Esophagus squamous epithelium (tissue), 5 donors: Measurements from ENCODE around the gene CEND1. TPM values are rescaled to one million over a fixed set of nuclear protein-coding genes. Genes with fewer than 3 reads are reported as not detected.

Source experiments
- DNase-seq: peaks from one replicate; lab custom pipeline; 2025; lab: John Stamatoyannopoulos, UW
- H3K27ac ChIP-seq, 4 donors: fragments of 200-600 bp; sonication (generic); one replicate each; pipeline ENCODE4 v1.5.1; 2016 to 2019; ENCODE audit warnings: mild to moderate bottlenecking in 1 of 4
- H3K27me3 ChIP-seq, 4 donors: fragments of 200-600 bp; sonication (generic); 1 replicate in 3 of 4; 2 replicates in 1 of 4; pipeline versions ENCODE4 v1.5.1 to v1.6.0; 2017 to 2021; ENCODE audit warnings: antibody characterized with exemption in 1 of 4
- H3K36me3 ChIP-seq, 3 donors: fragments of 200-600 bp; sonication (generic); one replicate each; pipeline ENCODE4 v1.5.1; 2016 to 2019
- H3K4me1 ChIP-seq, 3 donors: fragments of 200-600 bp; sonication (generic); one replicate each; pipeline ENCODE4 v1.5.1; 2017 to 2019
- H3K4me3 ChIP-seq, 4 donors: fragments of 200-600 bp; sonication (generic); 1 replicate in 3 of 4; 2 replicates in 1 of 4; pipeline ENCODE4 v1.5.1; 2016 to 2019; ENCODE audit warnings: mild to moderate bottlenecking in 2 of 4, moderate library complexity in 1 of 4
- H3K9me3 ChIP-seq, 3 donors: fragments of 200-600 bp; sonication (generic); one replicate each; pipeline ENCODE4 v1.5.1; 2016 to 2019
- POLR2A ChIP-seq, 4 donors: fragments of 450-650 bp; IDR thresholded peaks; one replicate each; pipeline ENCODE4 v1.6.1; 2017; ENCODE audit warnings: antibody characterized with exemption in 4 of 4, mild to moderate bottlenecking in 4 of 4, moderate library complexity in 3 of 4
- whole genome bisulfite sequencing, 2 donors: methylation state at CpG; one replicate each; pipeline ENCODE4 v1.1.5; 2018; 5-methylcytosine and 5-hydroxymethylcytosine counted together
- intact Hi-C: fragments of 100-400 bp; cut with DNase I; formaldehyde crosslinking; loops from one replicate; pipeline ENCODE4 v1.15.0; 2022
- total RNA-seq, 4 donors: library from RNA; depleted of rRNA; stranded (reverse); fragments of >200 nt; gene quantifications; one replicate each; pipeline ENCODE4 v1.1.0, GENCODE V29; 2016
- TF ChIP-seq, protein P1 (sequence below), 6 experiments: fragments of 450-650 bp in 4 of 6; fragments of 200-600 bp in 2 of 6; sonication (generic) in 2 of 6; IDR thresholded peaks; one replicate each; pipeline ENCODE4 v1.5.1; 2016 to 2019; ENCODE audit warnings: antibody characterized with exemption in 6 of 6, mild to moderate bottlenecking in 4 of 6, moderate library complexity in 4 of 6
- donor health status: DM: yes; HTN: yes; CAD: no.

CEND1 gene
- total RNA-seq, 4 donors from 2014 or later = 0.15 TPM; not detected in 3

DNA sequence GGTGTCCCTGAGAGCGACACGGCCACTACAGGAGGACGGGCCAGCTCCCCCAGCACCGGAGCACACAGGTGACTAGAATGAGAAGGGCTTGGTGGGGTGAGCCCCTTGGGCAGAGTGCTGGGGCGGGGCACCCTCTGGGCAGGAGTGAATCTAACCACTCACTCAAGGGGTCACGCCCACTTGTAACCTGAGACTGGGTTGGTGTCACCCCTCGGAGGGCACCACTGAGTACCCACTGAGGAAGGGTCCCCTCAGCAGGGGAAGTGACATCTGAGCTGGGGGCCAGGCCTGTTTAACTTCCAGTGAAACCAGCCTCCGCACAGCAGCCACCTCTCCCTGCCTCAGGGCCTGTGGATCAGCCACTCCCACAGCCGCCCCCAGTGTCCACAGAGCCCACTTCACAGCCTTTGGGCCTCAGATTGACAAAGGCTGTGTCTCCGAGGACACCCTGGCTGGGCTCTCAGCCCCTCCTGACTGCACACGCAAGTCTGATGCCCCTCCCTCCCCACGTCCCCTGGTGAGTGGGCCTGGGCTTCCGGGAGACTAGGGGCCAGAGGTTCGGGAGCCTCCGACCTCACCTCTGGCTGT lies 18.2 kb downstream of the CEND1 start:
- H3K27ac ChIP-seq = no peak overlapping the region
- H3K4me3 ChIP-seq = no peak overlapping the region
- 43 to 100% methylated on average over 1 to 2 of the region's 15 CpGs for WGBS, 2 donors
- intact Hi-C loops = no loop called here
- no peaks in the 10 kb centered on the region for H3K27me3 ChIP-seq
- DNase-seq = no peak
- peaks cover 9 to 82% (median 27%) of the 10 kb centered on the region in 3 donors for H3K36me3 ChIP-seq
- no peaks in the 10 kb centered on the region for H3K9me3 ChIP-seq
- H3K4me1 ChIP-seq = peaks cover 17 to 48% (median 18%) of the 10 kb centered on the region in 3 donors
- no peak for TF ChIP-seq POLR2A (IDR thresholded peaks at IDR 0.05)
- TF ChIP-seq, protein P1, sequence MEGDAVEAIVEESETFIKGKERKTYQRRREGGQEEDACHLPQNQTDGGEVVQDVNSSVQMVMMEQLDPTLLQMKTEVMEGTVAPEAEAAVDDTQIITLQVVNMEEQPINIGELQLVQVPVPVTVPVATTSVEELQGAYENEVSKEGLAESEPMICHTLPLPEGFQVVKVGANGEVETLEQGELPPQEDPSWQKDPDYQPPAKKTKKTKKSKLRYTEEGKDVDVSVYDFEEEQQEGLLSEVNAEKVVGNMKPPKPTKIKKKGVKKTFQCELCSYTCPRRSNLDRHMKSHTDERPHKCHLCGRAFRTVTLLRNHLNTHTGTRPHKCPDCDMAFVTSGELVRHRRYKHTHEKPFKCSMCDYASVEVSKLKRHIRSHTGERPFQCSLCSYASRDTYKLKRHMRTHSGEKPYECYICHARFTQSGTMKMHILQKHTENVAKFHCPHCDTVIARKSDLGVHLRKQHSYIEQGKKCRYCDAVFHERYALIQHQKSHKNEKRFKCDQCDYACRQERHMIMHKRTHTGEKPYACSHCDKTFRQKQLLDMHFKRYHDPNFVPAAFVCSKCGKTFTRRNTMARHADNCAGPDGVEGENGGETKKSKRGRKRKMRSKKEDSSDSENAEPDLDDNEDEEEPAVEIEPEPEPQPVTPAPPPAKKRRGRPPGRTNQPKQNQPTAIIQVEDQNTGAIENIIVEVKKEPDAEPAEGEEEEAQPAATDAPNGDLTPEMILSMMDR (IDR thresholded peaks at IDR 0.05) = no peak

DNA sequence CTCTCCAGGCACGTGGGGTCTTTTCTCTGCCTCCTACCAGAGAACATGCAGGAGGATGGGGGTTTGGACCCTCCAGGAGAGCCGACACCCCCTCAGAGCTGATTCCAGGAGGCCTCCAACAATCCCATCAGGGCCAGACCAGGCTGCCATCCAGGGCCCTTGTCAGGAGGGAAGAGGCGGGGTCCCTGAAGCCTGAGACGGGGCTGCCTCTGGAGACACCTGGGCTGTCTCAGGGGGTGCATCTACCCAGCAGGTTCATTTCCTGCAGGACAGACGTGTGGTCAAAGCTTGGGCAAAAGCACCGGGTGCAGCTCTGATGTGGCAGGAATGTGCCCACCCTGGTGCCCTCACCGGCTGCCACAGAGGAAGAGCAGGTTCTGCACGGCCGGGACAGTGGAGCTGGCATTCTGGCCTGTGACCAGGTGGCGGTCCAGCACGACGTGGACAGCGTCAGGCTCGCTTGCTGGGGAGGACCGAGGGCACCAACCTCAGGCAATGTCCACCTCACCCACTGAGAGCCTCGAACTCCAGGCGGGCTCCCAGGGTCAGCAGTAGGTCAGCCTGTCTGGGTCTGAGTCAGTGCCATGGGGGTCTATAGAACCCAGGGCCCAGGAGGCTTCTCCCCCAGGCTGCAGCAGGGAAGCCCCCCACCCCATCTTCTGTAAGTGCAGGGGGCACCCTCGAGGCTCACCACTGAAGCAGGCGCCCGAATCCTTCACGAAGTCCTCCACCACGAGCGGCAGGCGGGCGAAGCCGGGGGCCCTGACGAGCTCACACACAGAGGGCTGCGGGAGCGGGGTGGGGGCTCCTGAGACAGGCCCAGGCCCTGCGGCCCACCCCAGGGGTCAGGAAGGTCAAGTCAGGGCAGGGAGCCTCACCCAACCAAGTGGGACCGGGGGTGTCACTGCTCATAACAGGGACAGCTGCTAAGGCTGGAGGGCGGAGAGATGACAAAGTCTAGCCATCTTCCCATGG lies 19.0 kb downstream of the CEND1 start:
- no peaks in the 10 kb centered on the region for H3K9me3 ChIP-seq
- intact Hi-C loops = no loop called here
- no peak for TF ChIP-seq POLR2A (IDR thresholded peaks at IDR 0.05)
- TF ChIP-seq, protein P1 (IDR thresholded peaks at IDR 0.05) = no peak
- H3K27ac ChIP-seq = no peak overlapping the region
- 84% methylated on average over 7 of the region's 32 CpGs; no CpG with 5 or more reads in 1 of the 2 donors for WGBS, 2 donors
- H3K4me3 ChIP-seq = no peak overlapping the region
- DNase-seq = no peak
- peaks cover 15 to 90% (median 34%) of the 10 kb centered on the region in 3 donors for H3K36me3 ChIP-seq
- peaks cover 9 to 40% (median 12%) of the 10 kb centered on the region in 3 donors for H3K4me1 ChIP-seq
- no peaks in the 10 kb centered on the region for H3K27me3 ChIP-seq

DNA sequence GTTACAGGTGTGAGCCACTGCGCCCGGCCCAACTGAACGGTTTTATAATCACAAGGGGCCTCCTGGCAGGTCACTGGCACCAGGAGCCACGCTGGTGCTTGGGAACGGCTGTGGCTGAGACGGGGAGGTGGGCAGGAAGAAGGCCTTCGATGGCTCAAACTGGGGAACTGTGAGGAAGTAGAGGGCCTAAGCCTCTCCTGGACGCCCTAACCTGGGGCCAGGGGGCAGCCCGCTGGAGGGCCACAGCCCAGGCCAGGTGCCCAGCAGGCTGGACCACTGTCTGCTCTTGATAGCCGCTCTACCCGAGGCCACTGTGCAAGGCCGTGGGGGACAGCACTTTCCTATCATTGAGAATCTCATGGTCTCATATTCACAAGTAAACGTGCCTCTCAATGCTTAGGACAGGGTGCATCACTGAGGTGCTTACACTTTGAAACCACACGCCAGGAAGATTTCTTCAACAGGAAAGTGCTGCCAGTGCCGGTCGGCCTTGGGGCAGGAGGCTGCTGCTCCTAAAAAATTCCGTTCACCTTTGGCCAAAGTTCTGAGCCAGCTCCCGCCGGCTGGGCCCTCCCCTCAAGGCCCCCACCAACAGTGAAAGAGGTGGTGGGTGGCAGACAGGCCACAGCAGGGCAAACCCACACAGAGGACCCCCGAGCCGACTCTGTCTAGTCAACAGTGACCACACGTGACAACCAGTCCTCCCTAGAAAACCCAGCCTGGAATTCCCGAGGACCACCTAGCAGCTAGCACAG lies 19.8 kb downstream of the CEND1 start:
- Histone ChIP-seq H3K36me3 (peaks cover 24 to 99% (median 41%) of the 10 kb centered on the region in 3 donors), H3K27me3 (no peaks in the 10 kb centered on the region), H3K9me3 (no peaks in the 10 kb centered on the region), H3K4me3 (no peak overlapping the region), H3K27ac (no peak overlapping the region), H3K4me1 (peaks cover 3 to 39% (median 4%) of the 10 kb centered on the region in 3 donors)
- WGBS, 2 donors = 90 to 92% methylated on average over 4 to 5 of the region's 23 CpGs
- TF ChIP-seq, protein P1 (IDR thresholded peaks at IDR 0.05) = no peak
- no peak for TF ChIP-seq POLR2A (IDR thresholded peaks at IDR 0.05)
- DNase-seq = no peak
- intact Hi-C loops = no loop called here

DNA sequence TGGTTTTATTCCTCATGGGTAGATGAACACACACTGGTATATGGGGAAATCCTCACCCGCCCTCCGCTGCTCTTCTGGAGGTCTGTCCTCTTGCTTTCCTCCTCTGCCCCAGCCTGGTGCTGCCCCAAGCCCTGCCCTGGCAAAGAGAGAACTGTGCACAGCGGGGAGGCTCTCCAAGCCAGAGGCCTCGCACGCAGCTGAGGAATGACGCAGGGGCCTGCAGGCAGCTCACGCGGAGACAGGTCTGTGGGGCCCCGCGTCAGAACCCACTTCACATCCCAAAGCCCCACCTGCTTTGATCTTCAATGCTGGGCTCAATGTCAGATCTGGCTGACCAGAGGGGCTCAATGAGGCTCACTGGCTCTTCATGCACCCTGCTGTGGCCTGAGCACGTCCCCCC lies 22.7 kb downstream of the CEND1 start:
- Histone ChIP-seq H3K4me3 (no peak overlapping the region), H3K36me3 (peaks cover 33 to 97% (median 48%) of the 10 kb centered on the region in 3 donors), H3K27ac (no peak overlapping the region), H3K9me3 (no peaks in the 10 kb centered on the region), H3K27me3 (no peaks in the 10 kb centered on the region), H3K4me1 (peaks cover 0 to 36% (median 7%) of the 10 kb centered on the region in 3 donors)
- intact Hi-C loops = no loop called here
- TF ChIP-seq, protein P1 (IDR thresholded peaks at IDR 0.05) = no peak
- no peak for TF ChIP-seq POLR2A (IDR thresholded peaks at IDR 0.05)
- no peak for DNase-seq
- 71 to 100% methylated on average over 2 to 4 of the region's 11 CpGs for WGBS, 2 donors
